ENCODE results near the gene CEP112.

CEP112 gene

DNA sequence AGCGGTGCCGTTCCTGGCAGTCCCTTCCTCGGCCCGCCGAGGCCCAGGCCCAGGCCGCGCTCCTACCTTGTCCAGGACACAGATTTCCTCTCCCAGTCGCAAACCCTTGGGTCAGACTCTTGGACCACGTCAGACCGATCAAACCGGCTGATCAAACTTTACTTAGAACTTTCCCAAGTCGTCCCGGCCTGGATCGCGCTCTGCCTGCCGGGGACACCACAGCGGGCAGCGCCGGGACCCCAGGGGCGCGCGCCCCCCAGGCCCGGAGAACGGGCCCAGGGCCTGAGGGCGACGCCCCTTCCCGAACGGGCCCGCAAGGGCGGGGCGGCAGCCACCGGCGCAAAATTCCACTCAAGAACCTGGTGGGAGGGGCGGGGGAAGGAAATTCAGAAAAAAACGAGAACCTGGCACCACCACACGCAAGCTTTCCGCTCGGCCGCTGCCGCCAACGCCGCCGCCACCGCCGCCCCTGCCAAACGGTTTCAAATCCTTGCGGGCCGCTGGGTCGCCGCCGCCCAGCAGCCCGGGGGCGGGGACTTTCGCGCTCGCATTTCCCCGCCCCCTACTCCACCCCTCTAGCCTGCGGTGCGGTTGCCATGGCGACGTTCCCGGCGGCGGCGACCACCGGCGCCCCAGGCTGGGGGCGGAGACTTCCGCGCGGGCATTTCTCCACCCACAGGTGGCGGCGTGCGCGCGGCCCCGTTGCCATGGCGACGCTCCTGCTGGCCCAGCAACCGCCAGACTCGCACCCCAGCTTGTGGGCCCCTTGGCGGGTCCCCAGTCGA, at the start of gene CEP112:
CEP112 (minus strand) TSS at position 541 of the 785 bp plus-strand sequence.
- DNase-seq = peak; percentile 90

GRCh38 chr17:66240630-66241029, 48.7 kb upstream of the CEP112 start:
- no peak for DNase-seq

DNA sequence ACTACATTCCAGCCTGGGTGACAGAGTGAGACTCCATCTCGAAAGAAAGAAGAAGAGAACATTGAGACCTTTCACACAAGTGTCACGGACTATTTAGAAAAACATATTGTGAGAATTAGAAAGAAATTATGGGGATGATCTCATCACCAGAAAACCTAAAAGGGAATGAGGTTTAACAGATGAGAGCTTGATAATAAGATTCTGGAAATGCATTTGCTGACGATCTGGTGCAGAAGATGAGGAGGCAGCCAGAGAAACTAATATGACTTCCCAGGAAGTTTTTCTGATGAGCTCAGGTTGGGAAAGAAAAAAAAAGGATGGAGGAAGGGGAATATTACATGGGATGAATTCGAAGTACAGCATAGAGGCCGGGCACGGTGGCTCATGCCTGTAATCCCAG, 48.1 kb upstream of the CEP112 start:
- no peak for DNase-seq

DNA sequence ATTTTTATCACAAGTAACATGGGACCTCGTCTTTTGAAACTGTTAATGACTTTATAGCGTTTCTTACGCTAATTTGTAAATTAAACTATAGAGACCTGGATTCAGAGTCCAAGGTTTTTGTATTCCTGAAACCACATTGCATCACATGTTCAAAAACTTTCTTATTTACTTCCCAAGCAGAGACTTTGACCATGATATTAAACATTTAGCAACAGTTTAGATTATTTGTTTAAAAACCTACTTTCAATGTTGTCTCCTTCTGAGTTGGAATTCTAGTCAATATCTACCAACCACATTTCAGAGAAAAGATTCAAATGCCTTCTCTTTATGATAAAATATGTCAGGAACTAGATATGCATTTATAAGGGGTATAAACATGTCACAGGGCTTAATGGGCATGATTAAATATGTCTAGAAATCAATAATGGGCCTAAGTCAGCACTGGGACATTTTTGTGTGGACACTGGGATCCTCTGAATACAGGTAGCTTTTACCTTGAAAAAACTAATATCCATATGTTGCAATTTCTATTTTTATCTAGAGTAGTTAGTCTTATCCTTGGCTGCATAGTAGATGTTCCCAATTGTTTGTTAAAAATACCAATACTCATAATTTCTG, 43.6 kb upstream of the CEP112 start:
- no peak for DNase-seq

DNA sequence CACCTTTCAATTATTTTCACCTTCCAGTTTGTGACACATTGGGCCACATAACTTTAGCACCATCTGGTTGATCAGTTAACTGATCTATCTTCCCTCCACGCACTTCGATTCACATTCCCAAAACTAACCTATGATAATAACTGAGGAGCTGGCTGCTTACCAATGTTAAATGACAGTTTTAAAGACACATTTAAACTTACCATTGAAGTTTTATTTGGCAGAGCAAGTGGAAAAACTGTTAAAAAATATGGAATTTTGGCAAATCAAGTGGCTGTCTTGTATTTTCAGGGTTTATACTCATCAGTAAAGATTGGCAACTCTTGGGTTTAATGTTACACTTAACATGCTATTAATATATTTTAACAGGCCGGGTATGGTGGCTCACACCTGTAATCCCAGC, 42.7 kb upstream of the CEP112 start:
- DNase-seq = no peak

DNA sequence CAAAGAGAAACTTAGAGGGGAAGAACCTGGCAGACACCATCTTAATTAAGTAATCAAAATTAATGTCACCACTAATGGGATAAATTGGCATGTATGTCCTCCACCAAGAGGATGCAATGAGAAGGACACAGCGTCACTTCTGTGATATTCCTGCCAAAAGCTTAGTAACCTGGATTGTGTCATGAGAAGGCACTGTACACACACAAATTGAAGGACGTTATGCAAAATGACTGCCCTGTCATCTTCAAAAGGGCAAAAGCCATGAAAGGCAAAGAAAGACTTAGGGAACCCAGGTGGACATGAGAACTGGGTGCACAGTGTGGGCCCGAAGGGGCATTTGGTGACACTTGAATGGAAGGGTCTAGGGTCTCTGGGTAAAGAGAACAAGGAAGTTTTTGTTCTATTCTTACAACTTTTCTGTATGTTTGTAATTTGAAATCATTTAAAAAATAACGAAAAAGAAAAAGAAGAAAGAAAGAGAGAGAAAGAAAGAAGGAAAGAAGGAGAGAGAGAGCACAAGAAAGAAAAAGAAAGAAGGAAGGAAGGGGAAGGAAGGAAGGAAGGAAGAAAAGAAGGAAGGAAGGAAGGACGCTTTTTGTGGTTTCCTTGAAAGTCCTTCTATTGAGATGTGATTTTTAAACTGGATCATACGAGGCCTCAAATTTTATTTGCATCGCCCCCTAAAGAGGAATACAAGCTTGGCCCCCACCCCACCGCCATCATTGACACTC, 41.3 kb upstream of the CEP112 start:
- no peak for DNase-seq

- DNase-seq = no peak
Measured at GRCh38 chr17:66230922-66231591, 39.1 kb upstream of the CEP112 start.

DNA sequence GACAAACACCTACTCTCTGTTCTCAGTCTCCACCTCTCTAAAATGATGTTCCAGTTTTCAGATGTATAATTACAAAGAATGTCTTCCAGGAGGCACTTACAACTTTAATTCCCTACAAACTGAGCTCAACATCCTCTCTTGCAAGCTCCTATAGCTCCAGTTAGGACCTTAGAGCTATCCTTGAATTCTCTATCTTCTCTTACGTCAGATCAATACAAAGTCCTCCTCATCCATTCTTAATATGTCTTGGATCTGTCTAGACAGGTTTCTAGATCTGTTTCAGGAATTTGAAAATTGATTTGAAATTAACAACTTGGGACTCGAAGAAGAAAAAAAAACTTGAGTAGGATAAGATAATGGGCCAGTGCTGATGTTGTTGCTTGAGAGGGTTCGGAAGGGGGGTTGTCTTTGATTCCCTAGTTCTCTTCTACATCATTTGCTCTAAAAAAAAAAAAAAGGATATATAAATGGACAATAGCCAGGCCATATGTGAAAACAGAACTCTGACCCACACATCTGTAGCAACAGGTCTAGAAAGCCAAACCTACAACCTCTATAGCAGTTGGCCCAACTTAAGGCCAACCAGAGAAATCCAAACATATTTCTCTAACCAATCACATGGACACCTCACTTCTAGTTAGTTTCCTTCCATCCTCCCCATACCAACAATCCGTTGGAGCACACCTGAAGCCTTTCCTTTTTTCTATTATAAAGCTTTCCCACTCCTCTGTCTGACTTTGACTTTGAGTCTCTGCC, 38.0 kb upstream of the CEP112 start:
- no peak for DNase-seq

GRCh38 chr17:66228887-66229782, 37.2 kb upstream of the CEP112 start, which contains the start of gene APOH:
APOH (minus strand) TSS chr17:66229415; CDS start chr17:66229379, 36 bp downstream.
- DNase-seq = no peak

GRCh38 chr17:66227212-66228045, 35.5 kb upstream of the CEP112 start:
- no peak for DNase-seq

DNA sequence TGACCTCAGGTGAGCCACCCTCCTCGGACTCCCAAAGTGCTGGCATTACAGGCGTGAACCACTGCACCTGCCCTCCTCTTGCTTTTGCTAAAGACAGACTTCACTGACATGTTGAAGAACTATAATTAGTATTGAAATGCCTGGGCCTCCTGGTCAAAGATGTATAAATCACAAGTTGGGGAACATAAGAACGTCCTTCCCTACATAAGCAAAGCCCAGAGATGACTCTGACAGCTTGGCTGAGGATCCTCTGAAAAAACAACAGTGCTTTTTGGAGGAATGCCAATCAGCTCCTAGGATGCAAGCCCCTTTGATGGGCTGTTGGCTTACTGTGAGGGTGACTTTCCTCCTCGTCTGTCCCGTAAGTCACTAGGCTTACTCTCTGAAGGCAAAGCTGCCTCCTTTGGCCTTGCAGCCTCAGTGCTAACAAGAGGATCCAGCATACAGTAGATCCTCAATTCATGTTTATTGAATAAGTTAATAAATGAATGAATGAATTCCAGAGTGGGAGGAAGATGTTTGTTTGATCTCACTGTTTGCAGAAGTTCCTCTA, 30.9 kb upstream of the CEP112 start:
- no peak for DNase-seq

DNA sequence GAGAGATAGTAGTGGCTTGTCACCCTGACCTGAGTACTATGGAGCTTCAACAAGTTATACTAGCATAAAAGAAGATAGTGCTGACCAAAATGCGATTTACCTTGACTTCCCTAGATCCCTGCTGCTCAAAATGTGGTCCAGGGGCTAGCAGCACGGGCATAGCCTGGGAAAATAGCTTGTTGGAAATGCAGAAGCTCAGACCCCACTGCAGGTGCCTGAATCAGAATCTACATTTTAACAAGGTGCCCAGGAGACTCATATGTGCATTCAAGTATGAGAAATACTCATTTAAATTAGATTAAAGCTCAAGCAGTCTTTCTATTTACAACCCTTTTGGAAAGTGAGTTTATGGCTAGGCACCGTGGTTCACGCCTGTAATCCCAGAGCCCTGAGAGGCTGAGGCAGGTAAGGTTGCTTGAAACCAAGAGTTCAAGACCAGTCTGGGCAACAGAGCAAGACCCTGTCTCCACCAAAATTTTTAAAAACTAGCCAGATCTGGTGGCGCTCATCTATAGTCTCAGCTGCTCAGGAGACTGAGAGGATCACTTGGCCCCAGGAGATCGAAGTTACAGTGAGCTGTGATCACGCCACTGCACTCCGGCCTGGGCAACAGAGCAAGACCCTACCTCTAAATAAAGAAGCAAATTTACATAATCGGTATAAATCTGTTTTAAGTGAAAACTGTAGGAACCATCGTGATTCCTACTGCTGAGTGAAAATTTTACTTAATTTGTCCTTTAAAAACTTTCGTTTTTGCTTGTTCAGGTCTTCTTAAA, 30.0 kb upstream of the CEP112 start:
- DNase-seq = no peak

DNA sequence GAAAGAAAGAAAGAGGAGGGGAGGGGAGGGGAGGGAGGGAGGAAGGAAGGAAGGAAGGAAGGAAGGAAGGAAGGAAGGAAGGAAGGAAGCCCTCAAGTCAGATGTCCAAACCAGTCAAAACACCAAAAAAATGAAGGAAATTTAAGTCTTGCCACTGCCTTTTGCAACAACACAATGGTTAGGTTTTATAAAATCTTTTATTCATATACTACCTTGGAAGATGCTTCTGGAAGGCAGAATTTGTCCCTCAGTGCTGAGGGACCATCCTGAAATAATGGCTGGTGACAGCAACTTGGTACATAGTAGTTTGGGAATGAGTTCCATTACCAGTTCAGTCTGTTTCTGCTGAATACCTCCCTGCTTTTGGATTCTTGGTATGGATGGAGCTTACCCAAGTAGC, 29.4 kb upstream of the CEP112 start:
- no peak for DNase-seq

GRCh38 chr17:66220079-66220835, 28.3 kb upstream of the CEP112 start:
- no peak for DNase-seq

DNA sequence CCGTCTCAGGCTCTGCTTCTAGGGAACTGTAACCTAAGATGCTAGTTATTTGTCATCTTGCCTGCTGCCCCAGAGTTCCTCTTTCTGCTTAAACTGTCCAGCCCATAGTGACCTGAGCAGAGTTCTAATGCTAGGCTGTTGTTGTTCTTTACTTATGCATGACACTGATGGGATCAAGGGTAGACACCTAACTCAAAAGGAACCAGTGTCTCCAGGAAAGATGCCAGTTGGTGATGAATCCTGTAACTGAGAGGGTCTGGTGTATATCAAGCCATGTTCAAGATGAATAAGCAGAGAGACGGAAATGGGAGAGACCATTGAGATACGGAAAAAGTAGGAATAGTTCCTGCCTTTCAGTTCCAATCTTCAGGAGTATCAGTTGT, 23.6 kb upstream of the CEP112 start:
- DNase-seq = no peak

- DNase-seq = no peak
Measured at GRCh38 chr17:66214884-66215528, 23.1 kb upstream of the CEP112 start.

GRCh38 chr17:66211047-66211810, 19.3 kb upstream of the CEP112 start:
- no peak for DNase-seq

Data from right forelimb (tissue), 1 donor.